HepG2 (cell line): ENCODE results near the gene CDIP1. TPM values are rescaled to one million over a fixed set of nuclear protein-coding genes. Genes with fewer than 3 reads are reported as not detected.

Experiments used
- polyA plus RNA-seq, 8 experiments: library from polyadenylated mRNA; depleted of rRNA in 3 of 8; stranded (reverse) in 7 of 8; unstranded in 1 of 8; fragments of >200 nt; fragmentation: Illumina TruSeq in 4 of 8; extraction: Trizol in 4 of 8; gene quantifications; 2 replicates each; pipeline versions ENCODE4 v1.2.1 to v1.2.3, GENCODE V29; 2011 to 2016; ENCODE audit warnings: low read depth in 4 of 8, missing spikeins in 1 of 8, mixed read lengths in 1 of 8; ENCODE audit not compliant: insufficient read depth in 1 of 8
- total RNA-seq, 5 experiments: library from RNA; depleted of rRNA; stranded (reverse); fragments of >200 nt; fragmentation: Illumina TruSeq; extraction: Trizol; gene quantifications; 2 replicates each; pipeline ENCODE4 v1.2.3, GENCODE V29; 2016; ENCODE audit warnings: low read depth in 1 of 5

The CDIP1 gene
- total and polyA plus RNA-seq, 2 of the 13 experiments (the other 11 are each of a cell fraction or from before 2014, with no cell fraction given): 31.2 to 56.7 TPM

Other genes starting within 250 kb of the CDIP1 start
- gene GLIS2, start 222.7 kb downstream of the CDIP1 start, total RNA-seq (2016; rRNA removed; fragmentation: Illumina TruSeq; extraction: Trizol): 0.24 and 0.29 TPM in 2 replicates
- 0.28 and 0.39 TPM in 2 replicates for gene GLIS2, start 222.7 kb downstream of the CDIP1 start, polyA plus RNA-seq (2011; rRNA removed)
- gene PAM16, start 187.5 kb downstream of the CDIP1 start, total RNA-seq (2016; rRNA removed; fragmentation: Illumina TruSeq; extraction: Trizol): 39.5 and 51.8 TPM in 2 replicates
- 51.5 and 64.5 TPM in 2 replicates for gene PAM16, start 187.5 kb downstream of the CDIP1 start, polyA plus RNA-seq (2011; rRNA removed)
- gene VASN, start 166.9 kb downstream of the CDIP1 start, total RNA-seq (2016; rRNA removed; fragmentation: Illumina TruSeq; extraction: Trizol): 6.9 and 18.2 TPM in 2 replicates
- 8.4 and 15.5 TPM in 2 replicates for gene VASN, start 166.9 kb downstream of the CDIP1 start, polyA plus RNA-seq (2011; rRNA removed)
- gene CORO7, start 122.2 kb downstream of the CDIP1 start, total RNA-seq (2016; rRNA removed; fragmentation: Illumina TruSeq; extraction: Trizol): 5.9 and 9.9 TPM in 2 replicates
- 14.3 and 17.1 TPM in 2 replicates for gene CORO7, start 122.2 kb downstream of the CDIP1 start, polyA plus RNA-seq (2011; rRNA removed)
- 75.3 and 77.0 TPM in 2 replicates for gene DNAJA3, start 112.9 kb downstream of the CDIP1 start, total RNA-seq (2016; rRNA removed; fragmentation: Illumina TruSeq; extraction: Trizol)
- 79.9 and 83.3 TPM in 2 replicates for gene DNAJA3, start 112.9 kb downstream of the CDIP1 start, polyA plus RNA-seq (2011; rRNA removed)
- gene NMRAL1, start 64.1 kb downstream of the CDIP1 start, total RNA-seq (2016; rRNA removed; fragmentation: Illumina TruSeq; extraction: Trizol): 33.1 and 36.7 TPM in 2 replicates
- 30.8 and 34.0 TPM in 2 replicates for gene NMRAL1, start 64.1 kb downstream of the CDIP1 start, polyA plus RNA-seq (2011; rRNA removed)
- 70.4 and 82.4 TPM in 2 replicates for gene HMOX2, start 62.4 kb downstream of the CDIP1 start, total RNA-seq (2016; rRNA removed; fragmentation: Illumina TruSeq; extraction: Trizol)
- 60.3 and 72.7 TPM in 2 replicates for gene HMOX2, start 62.4 kb downstream of the CDIP1 start, polyA plus RNA-seq (2011; rRNA removed)
- gene C16orf96, start 17.6 kb upstream of the CDIP1 start, total RNA-seq (2016; rRNA removed; fragmentation: Illumina TruSeq; extraction: Trizol): not detected in 2 replicates
- gene C16orf96, start 17.6 kb upstream of the CDIP1 start, polyA plus RNA-seq (2011; rRNA removed): 0.03 TPM in 2 replicates
- gene UBALD1, start 76.1 kb upstream of the CDIP1 start, total RNA-seq (2016; rRNA removed; fragmentation: Illumina TruSeq; extraction: Trizol): 3.3 and 6.8 TPM in 2 replicates
- gene UBALD1, start 76.1 kb upstream of the CDIP1 start, polyA plus RNA-seq (2011; rRNA removed): 12.3 and 16.6 TPM in 2 replicates
- 11.9 and 14.8 TPM in 2 replicates for gene MGRN1, start 86.1 kb upstream of the CDIP1 start, total RNA-seq (2016; rRNA removed; fragmentation: Illumina TruSeq; extraction: Trizol)
- 11.6 and 12.6 TPM in 2 replicates for gene MGRN1, start 86.1 kb upstream of the CDIP1 start, polyA plus RNA-seq (2011; rRNA removed)
- gene NUDT16L1, start 154.8 kb upstream of the CDIP1 start, total RNA-seq (2016; rRNA removed; fragmentation: Illumina TruSeq; extraction: Trizol): 40.5 and 41.0 TPM in 2 replicates
- gene NUDT16L1, start 154.8 kb upstream of the CDIP1 start, polyA plus RNA-seq (2011; rRNA removed): 28.0 and 28.9 TPM in 2 replicates
- 6.6 and 15.9 TPM in 2 replicates for gene ANKS3, start 195.5 kb upstream of the CDIP1 start, total RNA-seq (2016; rRNA removed; fragmentation: Illumina TruSeq; extraction: Trizol)
- 11.4 and 14.4 TPM in 2 replicates for gene ANKS3, start 195.5 kb upstream of the CDIP1 start, polyA plus RNA-seq (2011; rRNA removed)
- 0.38 and 0.44 TPM in 2 replicates for gene DNAAF8, start 195.8 kb upstream of the CDIP1 start, total RNA-seq (2016; rRNA removed; fragmentation: Illumina TruSeq; extraction: Trizol)
- gene DNAAF8, start 195.8 kb upstream of the CDIP1 start, polyA plus RNA-seq (2011; rRNA removed): 0.27 TPM in 1 of 2 replicates, not detected in the other
- 8.1 and 12.2 TPM in 2 replicates for gene ZNF500, start 228.4 kb upstream of the CDIP1 start, total RNA-seq (2016; rRNA removed; fragmentation: Illumina TruSeq; extraction: Trizol)
- 6.1 and 7.4 TPM in 2 replicates for gene ZNF500, start 228.4 kb upstream of the CDIP1 start, polyA plus RNA-seq (2011; rRNA removed)
- 0.22 TPM in 1 of 2 replicates, not detected in the other for gene SEPTIN12, start 249.6 kb upstream of the CDIP1 start, total RNA-seq (2016; rRNA removed; fragmentation: Illumina TruSeq; extraction: Trizol)
- gene SEPTIN12, start 249.6 kb upstream of the CDIP1 start, polyA plus RNA-seq (2011; rRNA removed): 0.31 TPM in 1 of 2 replicates, not detected in the other